ENCODE data around the gene PDGFD.

PDGFD gene

GRCh38 chr11:104033134-104033533 is 130.8 kb downstream of the PDGFD start:
- no peak for TF ChIP-seq CTCF (IDR thresholded peaks at IDR 0.05; ENCODE audit: control insufficient read depth, insufficient read depth, low read depth, low read length, missing control alignments)
- H3K4me3 ChIP-seq (ENCODE audit: control insufficient read depth, low read depth, low read length): no peak overlapping the region
- DNase-seq (ENCODE audit: low read depth): no peak

- DNase-seq (ENCODE audit: low read depth): no peak
- no peak overlapping the region for H3K4me3 ChIP-seq (ENCODE audit: control insufficient read depth, low read depth, low read length)
- no peak for TF ChIP-seq CTCF (IDR thresholded peaks at IDR 0.05; ENCODE audit: control insufficient read depth, insufficient read depth, low read depth, low read length, missing control alignments)
Observed at GRCh38 chr11:104028476-104029263, 135.3 kb downstream of the PDGFD start.

GRCh38 chr11:104024572-104024971 is 139.4 kb downstream of the PDGFD start:
- no peak overlapping the region for H3K4me3 ChIP-seq (ENCODE audit: control insufficient read depth, low read depth, low read length)
- DNase-seq (ENCODE audit: low read depth): no peak
- TF ChIP-seq CTCF (IDR thresholded peaks at IDR 0.05; ENCODE audit: control insufficient read depth, insufficient read depth, low read depth, low read length, missing control alignments): no peak

GRCh38 chr11:104015649-104016415 is 148.1 kb downstream of the PDGFD start:
- DNase-seq (ENCODE audit: low read depth): no peak
- TF ChIP-seq CTCF (IDR thresholded peaks at IDR 0.05; ENCODE audit: control insufficient read depth, insufficient read depth, low read depth, low read length, missing control alignments): no peak
- no peak overlapping the region for H3K4me3 ChIP-seq (ENCODE audit: control insufficient read depth, low read depth, low read length)

- H3K4me3 ChIP-seq (ENCODE audit: control insufficient read depth, low read depth, low read length): no peak overlapping the region
- no peak for TF ChIP-seq CTCF (IDR thresholded peaks at IDR 0.05; ENCODE audit: control insufficient read depth, insufficient read depth, low read depth, low read length, missing control alignments)
Observed at GRCh38 chr11:104011044-104011443, 152.9 kb downstream of the PDGFD start.

GRCh38 chr11:104009744-104010143 is 154.2 kb downstream of the PDGFD start:
- no peak for TF ChIP-seq CTCF (IDR thresholded peaks at IDR 0.05; ENCODE audit: control insufficient read depth, insufficient read depth, low read depth, low read length, missing control alignments)
- no peak overlapping the region for H3K4me3 ChIP-seq (ENCODE audit: control insufficient read depth, low read depth, low read length)
- DNase-seq (ENCODE audit: low read depth): no peak

More at GRCh38 chr11:104011044-104011443, 152.9 kb downstream of the PDGFD start:
- no peak for DNase-seq (ENCODE audit: low read depth)
